Bronchial epithelial cell (primary cell): ENCODE data around the gene KLHDC8A. TPM values are rescaled to one million over a fixed set of nuclear protein-coding genes. Genes with fewer than 3 reads are reported as not detected.
"Not testable (repeated sequence)": the region's sequence is repeated elsewhere in the genome, so short reads cannot be mapped to it uniquely, and the experiment has no call there.

ENCODE experiments used
- DNase-seq: peaks from one replicate; pipeline ENCODE4 v3.0.0-alpha.2; 2010; ENCODE audit warnings: low read depth
- FAIRE-seq: peaks from 2 replicates; lab custom pipeline; 2011; peaks lifted over from hg19 to GRCh38; lab: Jason Lieb, UNC
- H3K27me3 ChIP-seq: 2 replicates; pipeline ENCODE4 v1.5.1; 2011; ENCODE audit warnings: low read length; ENCODE audit not compliant: control insufficient read depth, insufficient read depth
- H3K36me3 ChIP-seq: 2 replicates; pipeline ENCODE4 v1.5.1; 2011; ENCODE audit warnings: low read length; ENCODE audit not compliant: control insufficient read depth, insufficient read depth
- H3K4me3 ChIP-seq: 2 replicates; pipeline ENCODE4 v1.5.1; 2011; ENCODE audit warnings: mild to moderate bottlenecking, low read depth, low read length, control low read depth
- CTCF ChIP-seq: IDR thresholded peaks from 2 replicates; pipeline ENCODE4 v1.5.1; 2011; ENCODE audit warnings: mild to moderate bottlenecking, moderate library complexity, low read length, control low read depth, inconsistent platforms; ENCODE audit not compliant: insufficient read depth, severe bottlenecking
- total RNA-seq: library from RNA; depleted of rRNA; stranded (reverse); fragments of >200 nt; gene quantifications from 2 replicates; pipeline ENCODE4 v1.2.1, GENCODE V29; 2014

KLHDC8A gene
- total RNA-seq, 1 donor from 2014 or later: not detected

GRCh38 chr1:205392650-205393049, 35.9 kb upstream of the KLHDC8A start:
- no peak for TF ChIP-seq CTCF
- no peaks in the 10 kb centered on the region for H3K27me3 ChIP-seq
- H3K36me3 ChIP-seq: no peaks in the 10 kb centered on the region
- DNase-seq: no peak
- H3K4me3 ChIP-seq: no peak overlapping the region
- FAIRE-seq: no peak

GRCh38 chr1:205391386-205391785, 34.7 kb upstream of the KLHDC8A start:
- no peak for TF ChIP-seq CTCF
- H3K4me3 ChIP-seq: no peak overlapping the region
- H3K36me3 ChIP-seq: no peaks in the 10 kb centered on the region
- FAIRE-seq (no peak), DNase-seq (no peak)
- H3K27me3 ChIP-seq: no peaks in the 10 kb centered on the region

- no peak for FAIRE-seq
Measured at GRCh38 chr1:205387845-205388244, 31.1 kb upstream of the KLHDC8A start.

GRCh38 chr1:205382990-205383389, 26.3 kb upstream of the KLHDC8A start:
- FAIRE-seq, DNase-seq, H3K36me3 ChIP-seq, H3K4me3 ChIP-seq, H3K27me3 ChIP-seq: not testable (repeated sequence)

More at GRCh38 chr1:205387845-205388244, 31.1 kb upstream of the KLHDC8A start:
- Histone ChIP-seq H3K27me3 (no peaks in the 10 kb centered on the region), H3K36me3 (no peaks in the 10 kb centered on the region), H3K4me3 (no peak overlapping the region)
- no peak for DNase-seq
- no peak for TF ChIP-seq CTCF

- H3K4me3 ChIP-seq: no peak overlapping the region
- DNase-seq (no peak), FAIRE-seq (no peak)
- H3K36me3 ChIP-seq: no peaks in the 10 kb centered on the region
- H3K27me3 ChIP-seq: peaks cover 3% of the 10 kb centered on the region
- no peak for TF ChIP-seq CTCF
Measured at GRCh38 chr1:205382561-205382960, 25.8 kb upstream of the KLHDC8A start.

- no peak for TF ChIP-seq CTCF
- FAIRE-seq (no peak), DNase-seq (no peak)
Measured at GRCh38 chr1:205381305-205381704, 24.6 kb upstream of the KLHDC8A start.

More at GRCh38 chr1:205381305-205381704, 24.6 kb upstream of the KLHDC8A start:
- H3K27me3 ChIP-seq: peaks cover 3% of the 10 kb centered on the region
- no peak overlapping the region for H3K4me3 ChIP-seq
- no peaks in the 10 kb centered on the region for H3K36me3 ChIP-seq
